RPMI8226 (cell line): ENCODE measurements around the gene RUFY1.

Experiments
- DNase-seq: peaks from one replicate; pipeline ENCODE4 v3.0.0-alpha.2; 2015

The RUFY1 gene

GRCh38 chr5:179605026-179605833 lies 54.9 kb downstream of the RUFY1 start:
- no peak for DNase-seq

DNA sequence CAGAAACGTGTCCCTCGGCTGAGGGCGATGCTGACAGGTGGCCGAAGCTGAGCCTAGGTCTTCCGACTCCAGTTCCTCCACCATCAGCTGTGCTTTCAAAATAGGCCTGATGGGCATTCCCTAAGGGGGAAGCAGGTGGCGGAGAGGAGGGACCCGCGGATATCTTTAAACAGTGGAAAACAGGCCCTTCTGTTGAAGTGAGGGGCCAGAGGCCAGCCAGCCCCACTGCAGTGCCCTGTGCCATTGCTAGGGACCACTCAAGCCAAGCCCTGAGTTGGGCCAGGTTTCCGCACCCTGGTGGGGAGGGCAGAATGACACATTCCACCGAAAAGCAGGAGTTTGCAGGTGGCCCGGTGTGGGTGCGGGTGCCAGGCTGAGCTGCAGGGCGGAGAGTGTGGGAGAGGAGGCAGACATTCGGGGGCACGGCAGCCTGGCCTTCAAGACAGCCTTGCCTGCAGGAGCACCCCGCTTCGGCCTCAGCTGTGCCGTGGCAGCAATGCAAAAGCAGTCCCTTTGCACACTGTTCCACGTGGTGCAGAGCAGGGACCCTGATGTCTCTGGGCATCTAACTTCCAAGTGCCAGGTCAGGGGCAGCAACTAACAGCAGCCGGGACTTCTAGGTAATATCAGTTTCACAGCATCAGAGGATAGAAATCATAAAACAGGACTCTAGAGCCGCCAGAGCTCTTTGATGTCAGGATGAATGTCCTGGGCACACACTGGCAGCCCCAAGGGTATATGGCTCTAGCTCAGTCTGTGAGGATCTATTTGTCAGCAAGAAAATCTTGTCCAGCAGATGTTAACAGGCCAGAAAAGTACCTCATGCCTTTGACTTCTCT lies 55.9 kb downstream of the RUFY1 start:
- no peak for DNase-seq

DNA sequence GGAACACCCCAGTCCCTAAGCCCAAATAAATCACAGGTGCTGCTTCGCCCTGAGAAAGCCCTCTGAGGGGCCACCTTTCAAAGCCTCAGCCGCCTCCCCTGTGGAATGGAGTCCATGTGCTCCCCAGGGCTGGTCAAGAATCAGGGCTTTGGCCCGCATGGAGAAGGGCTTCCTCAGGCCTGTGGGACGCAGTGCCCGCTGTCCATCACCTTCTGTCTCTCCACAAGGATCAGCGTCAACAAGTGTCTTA lies 56.5 kb downstream of the RUFY1 start:
- DNase-seq: no peak

DNA sequence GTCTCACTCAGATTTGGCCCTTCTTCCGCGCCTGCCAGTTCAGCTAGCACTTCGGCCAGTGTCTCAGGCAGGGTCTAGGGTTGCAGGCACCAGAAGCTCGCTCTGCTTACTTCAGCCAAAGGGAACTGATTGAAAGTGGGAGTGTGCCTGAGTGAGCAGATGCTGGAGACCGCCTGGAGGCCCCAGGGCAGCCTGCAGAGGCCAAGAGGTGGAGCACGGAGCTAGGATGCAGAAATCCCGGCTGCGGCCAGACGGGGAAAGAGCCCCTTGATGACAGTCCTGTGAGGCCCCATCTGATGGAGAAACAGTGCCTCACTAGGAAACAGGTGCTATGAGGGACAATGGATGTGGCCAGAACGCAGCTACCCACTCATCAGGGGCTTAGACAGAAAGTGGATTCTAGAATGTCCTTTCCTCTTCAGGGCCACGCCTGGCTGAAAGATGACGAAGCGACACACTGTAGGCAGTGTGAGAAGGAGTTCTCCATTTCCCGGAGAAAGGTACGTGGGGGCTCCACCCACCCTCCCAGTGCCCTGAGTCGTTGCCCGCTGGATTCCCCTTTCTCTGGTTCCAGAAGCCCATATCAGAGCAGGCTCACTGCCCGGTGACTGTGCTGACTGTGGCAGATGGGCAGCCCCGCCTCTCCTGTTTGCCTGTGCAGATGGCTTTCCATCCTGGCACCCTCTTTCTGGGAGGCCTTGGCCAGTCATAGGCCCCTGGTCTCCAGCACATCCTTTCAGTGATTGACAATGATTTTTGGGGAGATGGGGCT lies 57.0 kb downstream of the RUFY1 start:
- no peak for DNase-seq

- peak; percentile 18 for DNase-seq
These were observed 57.8 kb downstream of the RUFY1 start for GRCh38 chr5:179608131-179608581.

DNA sequence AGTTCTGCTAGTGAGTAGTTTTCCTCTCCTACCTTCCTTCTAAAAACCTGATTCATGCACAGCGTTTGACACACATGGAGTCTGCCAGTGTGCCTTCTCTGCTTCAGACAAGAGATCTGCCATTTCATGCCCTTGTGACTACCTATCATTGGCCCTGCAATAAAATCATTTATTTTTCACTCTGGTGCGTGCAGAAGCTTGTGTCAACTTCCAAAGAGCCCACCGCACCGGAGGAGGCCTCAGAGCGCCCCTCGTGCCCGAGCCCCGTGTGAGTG lies 59.4 kb downstream of the RUFY1 start:
- DNase-seq: no peak

- DNase-seq: no peak
These were observed 60.0 kb downstream of the RUFY1 start for GRCh38 chr5:179610109-179610902.

- DNase-seq: no peak
These were observed 60.5 kb downstream of the RUFY1 start for GRCh38 chr5:179610903-179611265.

DNA sequence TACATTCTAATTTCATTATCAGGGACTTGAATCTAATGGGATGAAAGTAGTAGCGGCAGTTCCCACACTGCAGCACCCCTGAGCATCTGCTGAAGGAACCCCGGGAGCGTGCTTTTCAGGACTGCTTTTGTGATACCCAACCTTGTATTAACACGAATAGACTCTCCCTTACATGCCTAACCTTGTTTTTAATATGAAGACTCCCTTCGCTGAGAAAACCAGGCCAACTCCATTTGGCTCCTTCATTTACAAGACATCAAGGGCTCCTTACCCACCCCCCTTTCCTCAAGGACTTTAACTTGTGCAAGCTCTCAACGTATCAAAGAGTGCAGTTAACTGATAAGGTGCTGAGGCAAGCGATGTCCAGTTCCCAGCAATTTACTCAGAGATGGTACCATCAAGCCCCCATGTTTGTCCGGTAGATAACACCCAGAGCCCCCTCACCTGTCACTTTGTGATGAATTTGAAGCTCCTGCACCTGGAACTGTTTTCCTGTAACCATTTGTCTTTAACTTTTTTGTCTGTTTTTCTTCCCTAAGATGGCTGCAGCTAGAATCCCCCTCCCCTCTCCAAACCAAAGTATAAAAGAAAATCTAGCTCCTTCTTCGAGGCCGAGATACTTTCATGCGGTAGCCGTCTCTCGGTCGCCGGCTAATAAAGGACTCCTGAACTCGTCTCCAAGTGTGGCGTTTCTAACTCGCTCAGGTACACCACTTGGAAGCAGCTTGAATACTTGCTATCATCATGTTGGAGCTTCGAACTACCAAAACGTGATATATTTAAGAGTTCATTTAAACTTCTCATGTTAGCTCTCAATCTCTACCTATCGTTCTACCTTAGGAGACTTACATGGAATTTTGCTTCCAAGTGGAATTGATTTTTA lies 62.5 kb downstream of the RUFY1 start:
- no peak for DNase-seq

- DNase-seq: no peak
These were observed 63.2 kb downstream of the RUFY1 start for GRCh38 chr5:179613460-179614071.

DNA sequence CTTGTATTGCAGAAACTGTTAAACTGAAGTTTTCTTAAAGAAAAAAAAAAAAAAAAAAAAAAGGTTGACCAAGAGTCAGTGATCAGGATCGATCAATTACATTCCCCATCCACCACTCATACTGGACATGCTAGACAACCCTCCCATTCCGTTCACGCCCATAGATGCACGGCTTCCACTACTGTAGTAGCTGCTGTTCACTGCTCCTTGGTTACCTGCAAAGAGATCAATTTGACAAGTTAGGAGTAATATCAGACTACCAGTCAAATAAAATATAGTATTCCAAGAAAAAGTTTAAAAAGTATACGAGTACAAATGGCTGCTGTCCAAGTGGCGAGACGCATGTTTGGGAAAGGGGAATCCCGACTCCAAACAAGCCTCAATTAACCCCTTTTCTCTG lies 64.4 kb downstream of the RUFY1 start:
- DNase-seq: no peak

GRCh38 chr5:179615203-179615602 lies 64.8 kb downstream of the RUFY1 start:
- no peak for DNase-seq

DNA sequence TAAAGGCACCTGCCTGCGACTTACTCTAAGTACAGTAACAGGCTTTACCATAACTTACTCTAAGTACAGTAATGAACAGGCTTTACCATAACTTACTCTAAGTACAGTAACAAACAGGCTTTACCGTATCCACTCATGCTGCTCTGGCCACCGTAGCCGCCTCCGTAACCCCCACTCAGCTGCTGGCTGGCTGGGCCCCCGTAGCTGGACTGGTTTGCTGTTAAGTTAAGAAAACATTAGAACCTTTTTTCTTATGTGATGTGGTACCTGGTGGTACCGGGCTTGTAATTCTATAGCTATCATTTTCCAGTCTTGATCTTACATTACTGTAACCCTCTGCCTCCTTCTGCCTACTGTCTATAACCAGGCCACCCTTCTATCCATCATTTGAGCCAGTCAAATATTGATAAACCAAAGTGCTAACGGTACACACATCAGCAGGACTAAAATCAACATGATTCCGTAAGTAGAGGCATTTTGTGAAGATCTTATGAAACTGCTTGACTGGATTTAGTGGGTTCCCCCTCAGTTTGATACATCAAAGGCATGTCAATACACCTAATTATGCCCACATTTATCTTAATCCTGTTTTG lies 65.7 kb downstream of the RUFY1 start:
- DNase-seq: no peak

DNA sequence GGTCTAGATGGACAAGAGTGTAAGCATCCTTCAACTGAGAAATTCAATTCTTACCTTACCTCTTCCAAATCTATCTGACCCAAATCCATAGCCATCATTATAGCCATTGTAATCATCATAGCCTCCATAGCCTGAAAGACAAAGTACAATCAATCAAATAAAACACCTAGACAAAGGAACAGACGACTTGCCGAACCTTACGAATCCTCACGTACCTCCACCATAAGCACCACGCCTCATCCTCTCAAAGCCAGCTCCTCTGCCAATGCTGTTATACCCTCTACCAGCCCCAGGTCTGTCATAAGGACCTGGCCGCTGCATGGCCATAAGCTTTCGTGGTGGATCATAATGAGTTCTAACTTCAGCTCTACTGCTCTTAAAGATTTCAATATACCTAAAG lies 67.6 kb downstream of the RUFY1 start:
- DNase-seq: no peak

GRCh38 chr5:179618923-179619554 lies 68.7 kb downstream of the RUFY1 start:
- no peak for DNase-seq

DNA sequence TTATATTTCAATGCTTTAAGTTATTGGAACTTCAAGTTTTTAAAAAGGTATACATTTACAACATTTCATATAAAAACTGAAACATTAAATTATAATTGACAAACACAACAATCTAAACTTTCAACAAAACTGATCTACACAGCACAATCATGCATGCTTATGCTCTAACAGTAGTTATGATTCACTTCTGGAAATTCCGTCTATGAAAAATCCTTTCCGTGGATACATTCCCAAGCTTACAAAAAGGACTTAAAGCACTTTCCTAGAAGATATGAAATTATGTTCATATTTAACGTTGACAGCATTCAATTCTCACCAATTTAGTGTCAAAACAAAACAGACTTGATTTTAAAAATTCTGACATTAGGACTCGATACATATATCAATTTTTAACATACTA lies 69.4 kb downstream of the RUFY1 start:
- DNase-seq: no peak

DNA sequence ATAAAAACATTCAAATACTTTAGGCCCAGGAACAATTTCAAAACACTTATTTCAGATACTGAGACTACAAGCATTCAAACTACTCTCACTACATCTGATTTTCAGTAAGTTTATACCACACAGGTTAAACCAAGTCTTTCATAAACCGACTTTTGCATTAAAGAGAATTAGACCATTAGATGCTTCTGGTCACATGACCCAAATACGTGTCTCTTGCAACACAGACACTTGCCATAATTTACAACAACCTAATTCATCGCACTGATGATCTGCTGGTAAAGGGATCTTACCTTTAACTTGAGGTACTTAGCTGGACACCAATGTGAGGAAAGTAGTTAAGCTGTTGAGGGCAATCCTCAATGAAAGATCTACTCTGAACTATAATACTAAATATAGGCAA lies 69.9 kb downstream of the RUFY1 start:
- DNase-seq: no peak

DNA sequence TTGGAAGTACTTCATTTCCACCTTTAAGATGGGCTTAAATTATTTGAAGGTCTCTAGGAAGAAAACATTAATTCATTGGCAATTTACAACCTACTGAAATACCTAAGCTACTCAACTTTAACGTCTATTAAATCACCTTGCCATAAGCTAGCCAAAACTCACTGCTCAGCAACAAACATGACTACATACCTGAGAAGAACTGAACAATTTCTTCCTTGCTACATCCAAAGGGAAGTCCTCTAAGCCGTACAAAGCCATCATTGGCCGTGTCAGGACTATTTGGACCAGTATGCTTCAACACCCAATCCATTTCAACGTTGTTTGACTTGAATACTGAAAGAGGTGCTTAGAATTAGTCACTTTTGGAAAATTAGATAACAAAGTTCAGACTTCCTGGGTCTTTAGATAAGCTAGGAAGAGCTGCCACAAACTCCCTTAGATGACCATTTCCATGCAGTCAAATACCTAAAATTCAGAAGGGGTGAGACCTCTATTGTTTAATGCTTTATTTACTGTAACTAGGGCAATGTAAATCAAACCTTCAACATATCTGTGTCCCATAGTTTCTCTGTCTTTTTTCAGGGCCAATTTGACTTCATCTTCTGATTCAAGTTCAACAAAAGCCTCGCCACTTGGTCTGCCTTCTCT lies 70.5 kb downstream of the RUFY1 start:
- DNase-seq: no peak

GRCh38 chr5:179621551-179622214 lies 71.3 kb downstream of the RUFY1 start:
- no peak for DNase-seq
